ENCODE results near the gene MYO5B. TPM values are rescaled to one million over a fixed set of nuclear protein-coding genes. Genes with fewer than 3 reads are reported as not detected.

MYO5B gene
- total RNA-seq, 4 donors from 2014 or later: 1.9 to 18.3 (median 4.4) TPM

- H3K27ac ChIP-seq: no peak overlapping the region
Measured at GRCh38 chr18:50093366-50094064, 101.4 kb downstream of the MYO5B start.

GRCh38 chr18:50092245-50092805 is 102.6 kb downstream of the MYO5B start:
- WGBS, 2 donors (ENCODE audit: low coverage in 1 of 2): 48 to 64% methylated on average over 3 of the region's 3 CpGs
- TF ChIP-seq EP300 (IDR thresholded peaks at IDR 0.05) (no peak), POLR2AphosphoS5 (IDR thresholded peaks at IDR 0.05) (no peak), CTCF (IDR thresholded peaks at IDR 0.05) (no peak), POLR2A (IDR thresholded peaks at IDR 0.05) (no peak)
- H3K9me3 ChIP-seq: no peaks in the 10 kb centered on the region
- H3K4me1 ChIP-seq: no peaks in the 10 kb centered on the region
- H3K36me3 ChIP-seq: no peaks in the 10 kb centered on the region
- ATAC-seq: no peak
- no peak overlapping the region for H3K27ac ChIP-seq
- no peak overlapping the region for H3K4me3 ChIP-seq
- H3K27me3 ChIP-seq: no peaks in the 10 kb centered on the region

More at GRCh38 chr18:50093366-50094064, 101.4 kb downstream of the MYO5B start:
- TF ChIP-seq CTCF (IDR thresholded peaks at IDR 0.05): no peak
- TF ChIP-seq POLR2AphosphoS5 (IDR thresholded peaks at IDR 0.05): no peak
- no peak for TF ChIP-seq EP300 (IDR thresholded peaks at IDR 0.05)
- no peak for TF ChIP-seq POLR2A (IDR thresholded peaks at IDR 0.05)
- no peak for ATAC-seq
- H3K4me3 ChIP-seq: no peak overlapping the region
- no peaks in the 10 kb centered on the region for H3K9me3 ChIP-seq
- no peaks in the 10 kb centered on the region for H3K36me3 ChIP-seq
- 72 to 81% methylated on average over 6 of the region's 6 CpGs for WGBS, 2 donors (ENCODE audit: low coverage in 1 of 2)
- no peaks in the 10 kb centered on the region for H3K4me1 ChIP-seq
- H3K27me3 ChIP-seq: no peaks in the 10 kb centered on the region

- H3K4me3 ChIP-seq: no peak overlapping the region
- TF ChIP-seq EP300 (IDR thresholded peaks at IDR 0.05) (no peak), POLR2AphosphoS5 (IDR thresholded peaks at IDR 0.05) (no peak), POLR2A (IDR thresholded peaks at IDR 0.05) (no peak)
- 90 to 100% methylated on average over 2 of the region's 2 CpGs for WGBS, 2 donors (ENCODE audit: low coverage in 1 of 2)
- ATAC-seq: no peak
- H3K27me3 ChIP-seq: no peaks in the 10 kb centered on the region
- no peak overlapping the region for H3K27ac ChIP-seq
- no peaks in the 10 kb centered on the region for H3K9me3 ChIP-seq
- H3K36me3 ChIP-seq: no peaks in the 10 kb centered on the region
- no peaks in the 10 kb centered on the region for H3K4me1 ChIP-seq
Measured at GRCh38 chr18:50091509-50092244, 103.3 kb downstream of the MYO5B start.

GRCh38 chr18:50090370-50091312 is 104.3 kb downstream of the MYO5B start:
- Histone ChIP-seq H3K9me3 (no peaks in the 10 kb centered on the region), H3K36me3 (no peaks in the 10 kb centered on the region), H3K27ac (no peak overlapping the region), H3K4me1 (no peaks in the 10 kb centered on the region), H3K4me3 (no peak overlapping the region), H3K27me3 (no peaks in the 10 kb centered on the region)
- 83 to 84% methylated on average over 4 to 5 of the region's 6 CpGs for WGBS, 2 donors (ENCODE audit: low coverage in 1 of 2)
- no peak for ATAC-seq
- TF ChIP-seq POLR2AphosphoS5 (IDR thresholded peaks at IDR 0.05) (no peak), POLR2A (IDR thresholded peaks at IDR 0.05) (no peak), CTCF (IDR thresholded peaks at IDR 0.05) (no peak), EP300 (IDR thresholded peaks at IDR 0.05) (no peak)

- no peak overlapping the region for H3K4me3 ChIP-seq
- no peaks in the 10 kb centered on the region for H3K9me3 ChIP-seq
- no peaks in the 10 kb centered on the region for H3K27me3 ChIP-seq
- H3K4me1 ChIP-seq: no peaks in the 10 kb centered on the region
- 85% methylated on average over 6 to 7 of the region's 9 CpGs for WGBS, 2 donors (ENCODE audit: low coverage in 1 of 2)
- no peak for ATAC-seq
- H3K36me3 ChIP-seq: no peaks in the 10 kb centered on the region
- H3K27ac ChIP-seq: no peak overlapping the region
- no peak for TF ChIP-seq POLR2AphosphoS5 (IDR thresholded peaks at IDR 0.05)
- no peak for TF ChIP-seq POLR2A (IDR thresholded peaks at IDR 0.05)
- TF ChIP-seq CTCF (IDR thresholded peaks at IDR 0.05): no peak
- no peak for TF ChIP-seq EP300 (IDR thresholded peaks at IDR 0.05)
Measured at GRCh38 chr18:50089702-50090101, 105.2 kb downstream of the MYO5B start.
